HG02642 (cell line): ENCODE measurements around the gene NID2.

ENCODE experiments used
- ATAC-seq: cut with Tn5 transposase; IDR thresholded peaks from one replicate; pipeline ENCODE4 v1.9.1; 2021; ENCODE audit warnings: mild to moderate bottlenecking; ENCODE audit not compliant: unreplicated experiment, poor library complexity

The NID2 gene

DNA sequence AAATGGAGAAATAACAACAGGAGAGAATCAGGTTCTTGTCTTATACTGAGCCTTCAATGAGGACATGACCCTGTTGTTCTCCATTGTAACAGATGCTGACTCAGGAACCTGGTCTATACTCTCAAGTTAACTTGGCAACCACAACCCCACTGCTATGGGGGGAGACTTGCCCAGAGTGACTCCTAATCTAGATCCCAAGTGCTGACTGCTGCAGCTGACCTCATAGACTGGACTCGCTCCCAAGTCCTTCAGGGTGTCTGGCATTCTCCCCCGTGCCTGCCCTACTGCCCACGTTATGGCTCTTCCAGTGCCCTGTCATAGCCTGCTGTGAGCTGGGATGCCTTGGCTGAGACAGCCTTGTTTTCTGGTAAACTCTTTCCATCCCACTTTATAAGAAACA, 37.1 kb downstream of the NID2 start:
- no peak for ATAC-seq

DNA sequence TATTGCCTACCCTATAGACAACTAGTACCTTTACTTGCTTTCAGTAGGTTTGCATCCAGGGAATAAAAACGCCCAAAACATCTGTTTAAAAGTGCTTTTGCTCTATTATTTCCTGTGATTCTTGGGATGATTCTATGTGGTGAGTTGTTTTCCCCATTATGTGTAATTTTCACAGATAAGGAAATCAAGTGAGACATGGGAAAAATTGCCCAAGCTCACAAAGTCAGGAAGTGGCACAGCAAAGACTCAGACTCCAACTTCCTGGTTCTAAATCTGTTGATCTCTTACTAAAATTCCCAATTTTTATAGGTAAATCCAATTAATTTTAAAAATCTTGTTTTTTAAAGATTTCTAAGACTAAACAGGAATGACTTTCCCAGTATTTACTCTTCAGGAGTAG, 39.0 kb downstream of the NID2 start:
- no peak for ATAC-seq

DNA sequence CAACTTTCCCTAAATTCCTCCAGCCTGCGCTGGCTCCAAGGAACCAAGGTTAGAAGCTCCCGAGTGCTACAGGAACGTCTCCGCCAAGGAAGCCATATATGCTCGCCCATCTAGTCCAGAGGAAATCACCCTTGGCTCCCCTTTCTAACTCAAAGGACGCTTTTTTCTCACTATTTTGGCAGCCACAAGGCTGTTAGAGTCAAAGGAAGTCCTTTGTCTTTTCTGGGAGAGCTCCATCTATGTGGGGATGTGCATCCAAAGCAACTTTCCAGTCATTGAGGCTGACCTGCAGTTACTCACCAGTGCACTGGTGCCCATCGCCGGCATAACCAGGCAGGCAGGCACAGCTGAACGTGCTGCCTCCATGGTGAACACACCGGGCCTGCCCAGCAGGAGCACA, 42.0 kb downstream of the NID2 start:
- no peak for ATAC-seq

DNA sequence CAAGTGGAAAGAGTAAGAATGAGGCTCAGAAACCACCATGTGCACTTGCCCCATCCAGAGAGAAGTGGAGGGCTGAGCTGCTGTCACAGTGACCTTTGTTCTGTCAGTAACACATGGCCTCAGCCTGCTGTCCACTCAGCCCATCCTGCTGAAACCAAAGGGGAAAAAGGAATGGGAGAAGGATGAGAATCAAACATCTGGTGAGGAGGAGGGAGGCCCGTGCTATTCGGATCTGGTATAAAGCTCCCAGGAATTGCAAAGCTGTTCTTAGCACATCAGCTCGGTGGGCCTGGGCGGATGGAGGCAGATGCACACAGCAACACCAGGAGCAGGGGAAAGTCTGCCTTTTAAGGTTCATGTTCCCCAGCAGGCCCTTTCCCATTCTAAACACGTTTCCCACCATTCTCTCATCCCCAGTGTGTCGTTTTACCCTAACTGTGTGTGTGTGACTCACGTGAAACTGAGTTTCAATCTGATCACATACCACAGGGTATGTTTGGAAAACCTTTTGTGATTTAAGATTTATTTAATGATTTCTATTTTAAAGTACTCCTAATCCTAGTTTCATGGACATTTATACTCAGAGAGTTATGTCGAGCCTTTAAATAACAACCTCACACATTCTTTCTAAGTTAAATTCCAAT, 42.7 kb downstream of the NID2 start:
- ATAC-seq = no peak

DNA sequence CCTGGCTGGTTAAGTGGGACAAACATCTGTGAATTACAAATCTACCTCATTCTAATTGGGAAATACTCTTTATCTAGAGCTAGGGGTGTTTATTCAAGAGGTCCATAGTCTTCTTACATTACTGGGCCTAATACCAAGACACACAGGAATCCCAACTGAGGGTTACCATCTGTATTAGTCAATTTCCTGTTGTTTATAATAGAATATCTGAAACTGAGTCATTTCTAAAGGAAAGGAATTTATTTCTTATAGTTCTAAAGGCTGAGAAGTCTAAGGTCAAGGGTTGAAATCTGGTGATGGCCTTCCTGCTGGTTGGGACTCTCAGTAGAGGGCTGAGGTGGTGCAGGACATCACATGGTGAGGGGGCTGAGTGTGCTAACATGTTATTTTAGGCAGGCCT, 43.5 kb downstream of the NID2 start:
- no peak for ATAC-seq

DNA sequence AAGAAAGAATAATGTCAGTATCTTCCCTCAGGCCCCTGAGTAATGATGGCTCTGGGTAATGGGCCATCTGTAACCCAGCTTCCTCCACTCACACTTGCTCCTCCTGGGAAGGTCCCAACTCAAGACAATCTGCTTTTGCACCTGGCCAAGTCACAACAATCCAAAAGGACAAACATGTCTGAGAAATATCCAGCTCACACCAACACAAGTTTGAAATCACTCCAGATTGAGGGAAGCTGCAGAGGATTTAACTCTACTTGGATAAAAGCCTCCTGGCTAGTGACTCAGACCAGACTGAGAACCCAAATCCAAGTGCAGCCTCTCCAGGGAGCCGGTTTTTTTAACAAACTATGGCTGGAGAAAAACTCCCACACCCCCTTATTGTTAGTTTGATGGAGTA, 45.3 kb downstream of the NID2 start:
- no peak for ATAC-seq

DNA sequence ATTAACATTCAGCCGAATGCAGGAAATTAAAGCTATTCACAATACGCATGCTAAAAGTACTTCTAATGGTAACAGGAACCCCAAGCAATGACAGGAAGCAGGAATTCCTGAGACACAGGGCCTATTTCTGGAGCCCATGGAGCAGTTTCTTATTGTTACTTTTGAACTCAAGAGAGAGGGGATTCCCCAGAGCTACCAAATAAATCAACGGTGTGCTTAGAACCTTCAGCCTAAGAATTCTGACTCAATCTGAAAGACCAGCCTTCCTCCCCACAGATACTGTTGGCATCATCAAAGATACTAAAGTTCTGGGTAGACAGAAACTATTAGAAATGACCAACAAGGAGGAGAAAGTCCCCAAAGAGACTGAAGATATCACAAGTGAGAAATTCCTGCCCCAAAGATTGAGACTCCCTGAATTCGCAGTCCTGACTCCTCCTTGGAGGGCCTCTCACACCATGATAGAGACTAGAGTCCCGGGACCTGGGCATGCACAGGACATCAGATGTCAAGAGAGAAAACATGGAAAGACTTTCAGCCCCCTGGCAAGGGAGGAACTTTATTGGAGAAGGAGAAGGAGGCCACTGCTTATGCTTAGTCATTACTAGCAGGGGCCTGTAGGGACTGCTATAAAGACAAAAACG, 46.8 kb downstream of the NID2 start:
- ATAC-seq = peak; percentile 84

DNA sequence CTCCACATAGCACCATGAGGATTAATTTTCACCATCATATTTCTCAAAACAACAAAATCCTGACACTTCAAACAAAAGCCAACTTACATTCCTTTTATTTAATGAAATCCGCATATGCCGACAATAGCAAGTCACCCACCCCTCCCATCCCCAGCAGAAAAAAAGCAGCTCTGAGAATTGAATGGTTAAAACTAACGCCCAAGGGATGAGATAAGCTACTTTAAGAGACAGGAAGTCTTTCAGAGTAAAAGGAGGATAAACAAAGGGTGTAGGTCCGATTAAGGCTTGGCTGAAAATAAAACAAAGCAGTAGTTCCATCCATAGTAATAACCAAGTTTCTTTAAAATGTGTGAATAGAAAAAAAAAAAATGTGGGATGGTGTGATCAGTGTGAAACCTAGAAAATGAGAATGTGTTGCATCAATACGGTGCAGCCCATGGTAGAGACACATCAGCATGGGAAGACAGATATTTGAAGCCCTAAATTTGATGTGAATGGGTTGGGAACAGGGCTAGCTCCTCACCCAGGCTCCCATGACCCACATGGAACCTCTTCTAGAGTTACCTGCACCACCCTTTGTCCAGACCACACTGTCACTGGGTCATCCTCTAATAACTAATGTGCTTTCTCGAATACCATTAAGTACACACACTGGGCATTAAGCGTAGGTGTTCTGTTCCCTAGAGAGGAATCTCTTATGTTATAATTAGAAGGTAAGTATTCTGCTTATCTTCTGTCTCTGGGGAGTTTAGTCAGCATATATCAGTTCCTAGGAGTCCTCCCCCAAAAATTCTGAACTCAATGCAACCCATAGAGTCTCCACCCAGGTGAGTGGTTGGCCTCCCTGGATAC, 47.8 kb downstream of the NID2 start:
- ATAC-seq = no peak

DNA sequence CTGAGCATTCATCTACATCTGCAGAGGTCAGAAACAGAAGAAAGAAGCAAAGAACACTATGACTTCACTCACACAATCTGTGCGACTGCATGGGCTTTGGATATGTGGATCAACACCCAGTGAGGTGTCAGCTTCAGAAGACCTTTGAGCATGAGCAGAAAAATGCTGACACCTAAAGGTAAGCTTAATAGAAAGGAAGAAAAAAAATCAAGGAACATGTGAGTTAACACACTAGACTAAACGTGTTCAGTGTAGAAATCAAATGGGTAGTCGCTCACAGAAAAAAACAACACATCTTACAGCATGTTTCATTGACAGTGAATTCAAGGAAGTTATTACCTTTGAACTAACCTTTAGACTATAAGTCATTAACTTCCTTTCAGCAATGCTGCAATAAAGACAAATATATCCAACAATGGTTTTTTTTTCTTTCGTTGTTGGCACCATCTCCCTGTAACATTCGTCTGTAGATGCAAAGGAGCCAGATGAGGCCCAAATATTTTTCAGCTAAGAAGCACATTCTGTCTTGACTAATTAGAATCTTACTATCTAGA, 48.6 kb downstream of the NID2 start:
- ATAC-seq = no peak

DNA sequence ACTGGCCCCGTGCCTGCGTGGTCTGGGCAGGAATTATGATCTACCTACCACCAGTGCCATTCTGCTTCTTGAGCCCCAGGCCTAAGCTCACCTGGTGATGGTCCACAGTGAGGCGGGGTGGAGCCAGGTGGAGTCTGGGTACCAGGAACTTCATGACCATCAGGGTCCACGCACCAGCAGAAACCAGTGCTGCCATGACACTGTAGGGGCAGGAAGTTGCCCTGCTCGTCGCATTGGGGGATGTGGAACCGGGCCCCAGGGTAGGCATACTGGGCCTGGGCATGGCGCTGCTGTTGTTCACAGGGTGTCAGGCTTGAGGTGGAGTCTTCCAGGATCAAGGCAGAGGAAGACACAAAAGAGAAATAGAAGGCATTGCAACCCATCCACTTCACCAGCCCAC, 49.9 kb downstream of the NID2 start:
- ATAC-seq = no peak

DNA sequence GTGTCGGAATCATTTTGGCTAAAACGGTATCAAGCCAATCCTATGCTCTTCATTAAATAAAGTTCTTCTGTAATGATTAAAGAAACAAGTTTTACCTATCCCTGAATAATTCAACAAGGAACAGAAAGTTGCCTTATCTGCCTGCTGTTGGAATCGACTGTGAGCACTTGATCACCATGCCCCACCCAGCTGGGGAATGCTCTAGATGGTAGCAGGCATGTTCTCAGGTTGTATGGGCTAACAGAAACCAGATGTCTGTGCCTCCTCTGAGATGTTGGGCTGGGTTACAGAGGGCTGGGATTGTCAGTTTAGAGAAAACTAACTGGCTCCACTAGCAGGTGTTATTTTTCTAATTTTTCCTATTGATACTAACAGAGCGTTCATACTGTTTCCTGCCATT, 50.6 kb downstream of the NID2 start:
- ATAC-seq = no peak

DNA sequence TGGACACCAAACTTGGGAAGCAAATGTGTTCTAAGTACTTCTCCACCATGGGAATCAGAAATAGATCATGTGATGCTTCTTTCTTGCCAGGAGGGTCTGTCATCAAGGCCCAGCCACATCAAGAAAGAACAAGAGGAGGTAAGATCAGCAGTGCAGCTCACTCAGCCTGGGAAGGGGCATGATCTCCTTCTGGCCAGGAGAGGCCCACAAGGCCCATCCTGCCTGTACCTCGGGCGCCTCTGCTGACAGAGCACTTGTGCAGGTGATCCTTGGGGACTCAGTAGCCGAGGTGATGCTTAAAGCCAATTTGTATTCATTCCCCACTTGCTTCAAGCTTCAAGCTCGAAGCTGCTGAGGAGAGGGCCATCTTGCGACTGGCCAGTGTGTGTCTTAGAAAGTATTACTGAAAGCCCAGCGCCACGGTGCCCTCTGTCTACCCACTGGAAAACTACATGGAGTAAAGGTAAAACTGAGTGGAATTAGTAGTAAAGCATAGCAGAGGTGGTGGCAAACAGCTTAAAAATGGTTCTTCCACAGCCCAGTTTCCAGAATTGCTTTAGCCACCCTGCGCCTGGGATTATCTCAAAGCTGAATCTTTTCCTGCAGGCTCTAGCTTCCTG, 53.3 kb downstream of the NID2 start:
- no peak for ATAC-seq

DNA sequence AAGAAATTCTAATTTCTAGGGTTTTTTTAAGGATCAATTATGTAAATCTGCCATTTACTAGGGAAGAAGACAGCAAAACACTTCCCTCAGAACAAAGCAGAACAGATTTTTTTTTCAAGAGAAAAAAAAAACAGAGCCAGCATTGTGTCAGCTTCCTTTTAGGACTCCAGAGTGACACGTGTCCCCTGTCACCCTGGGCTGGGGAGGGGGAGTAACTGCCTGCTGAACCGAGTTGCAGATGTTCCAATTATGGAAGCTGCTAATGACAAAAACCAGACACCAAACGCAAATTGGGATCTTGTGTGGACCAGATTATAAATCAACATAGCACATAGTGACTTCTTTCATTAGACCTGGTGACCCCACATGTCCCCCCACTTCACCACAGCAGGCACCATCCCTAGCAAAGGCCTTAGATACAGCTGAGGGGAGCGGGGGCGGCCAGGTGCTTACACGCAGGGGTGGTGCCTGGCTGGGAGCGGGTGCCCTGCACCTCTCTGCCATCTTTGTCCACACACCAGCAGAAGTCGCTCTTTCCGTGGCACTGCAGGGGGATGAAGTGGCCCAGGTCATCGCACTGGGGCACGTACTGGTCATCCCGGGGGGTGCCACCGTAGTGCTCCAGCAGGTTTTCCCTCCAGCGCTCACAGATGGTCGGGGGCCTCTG, 54.1 kb downstream of the NID2 start:
- ATAC-seq = no peak

DNA sequence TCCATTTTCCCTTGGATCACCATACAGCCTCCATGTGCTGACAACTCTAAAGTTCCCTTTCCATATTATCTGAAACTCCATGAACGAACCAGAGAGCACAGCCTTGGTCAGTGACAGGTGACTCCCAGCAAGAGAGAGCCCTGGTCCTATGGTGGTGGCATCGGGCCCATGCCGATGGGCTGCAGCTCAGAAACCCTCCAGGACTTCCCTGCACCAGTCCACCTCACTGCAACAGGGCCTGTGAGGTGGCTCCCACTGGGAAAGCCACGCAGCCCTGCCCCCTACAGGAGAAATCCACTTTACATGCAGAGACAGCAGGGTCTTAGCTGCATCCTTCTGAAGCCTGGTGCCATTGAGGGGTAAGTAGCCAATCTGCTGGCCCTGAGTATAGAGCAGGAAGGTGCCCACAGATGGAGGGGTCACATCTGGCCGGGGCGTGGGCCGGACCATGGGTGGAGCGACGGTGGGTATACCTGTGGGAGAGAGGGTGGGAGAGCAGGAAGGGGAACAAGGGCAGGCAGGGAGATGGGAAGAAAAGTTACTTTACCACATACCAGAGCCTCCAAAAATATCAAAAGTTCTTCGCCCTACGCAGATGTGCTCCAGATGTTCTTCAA, 54.8 kb downstream of the NID2 start:
- ATAC-seq = no peak

DNA sequence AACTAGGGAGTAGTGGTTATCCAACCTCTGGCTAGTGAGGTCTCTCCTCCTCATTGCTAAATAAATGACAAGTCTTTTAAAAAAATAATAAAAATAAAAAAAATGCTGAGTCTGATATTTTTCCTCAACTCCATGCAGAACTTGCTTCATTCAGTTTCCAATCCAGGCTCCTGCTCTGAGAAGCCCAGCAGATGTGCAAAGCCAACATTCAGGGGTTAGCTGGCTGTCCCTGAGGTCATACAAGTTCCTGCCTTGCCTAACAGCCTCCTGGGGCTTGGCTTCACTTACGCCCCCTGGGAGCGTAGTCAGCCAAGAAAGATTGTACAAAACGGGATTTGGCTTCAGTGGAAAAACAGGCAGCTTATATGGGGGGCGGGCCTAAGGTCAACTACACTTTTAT, 56.2 kb downstream of the NID2 start:
- ATAC-seq = no peak

DNA sequence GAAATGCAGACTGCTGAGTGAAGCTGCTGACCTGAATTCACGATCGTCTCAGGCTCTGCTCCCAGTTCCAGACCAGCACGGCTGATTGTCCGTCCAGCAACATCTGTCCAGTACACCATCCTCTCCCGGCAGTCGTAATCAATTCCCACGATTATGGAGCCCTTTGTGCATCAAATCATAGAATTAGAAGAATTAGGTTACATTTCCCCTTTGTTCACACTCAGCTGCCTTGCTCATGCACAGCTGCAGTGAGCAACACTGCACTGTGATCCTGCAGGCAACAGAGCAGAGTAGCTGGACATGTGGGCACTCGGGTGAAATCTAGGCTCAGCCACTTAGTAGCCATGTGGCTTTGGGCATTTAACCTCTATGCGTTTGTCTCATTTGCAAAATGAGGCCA, 57.3 kb downstream of the NID2 start:
- no peak for ATAC-seq

DNA sequence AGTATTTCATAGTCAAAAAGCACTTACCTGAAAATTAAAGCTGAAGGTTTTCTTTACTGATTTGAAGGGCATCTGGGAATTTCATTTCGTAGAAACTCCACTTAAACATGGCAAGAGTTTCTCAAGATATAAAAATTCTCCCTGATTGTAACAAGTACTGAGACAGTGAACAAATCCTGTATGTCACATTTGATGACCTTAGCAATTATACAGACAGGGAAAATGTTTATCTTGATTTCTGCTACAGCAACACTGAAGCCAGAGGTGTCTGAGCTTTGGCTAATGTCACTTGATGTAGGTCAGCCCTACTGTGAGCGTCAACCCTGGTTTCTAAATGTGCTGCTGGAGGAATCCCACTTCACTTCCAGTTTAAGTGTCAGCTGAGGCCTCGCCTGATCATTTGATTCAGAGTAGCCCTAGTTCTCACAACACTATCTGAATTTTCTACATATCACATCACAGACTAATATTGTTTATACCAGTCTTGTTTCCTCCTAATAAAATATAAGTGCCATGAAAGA, 58.6 kb downstream of the NID2 start:
- no peak for ATAC-seq

DNA sequence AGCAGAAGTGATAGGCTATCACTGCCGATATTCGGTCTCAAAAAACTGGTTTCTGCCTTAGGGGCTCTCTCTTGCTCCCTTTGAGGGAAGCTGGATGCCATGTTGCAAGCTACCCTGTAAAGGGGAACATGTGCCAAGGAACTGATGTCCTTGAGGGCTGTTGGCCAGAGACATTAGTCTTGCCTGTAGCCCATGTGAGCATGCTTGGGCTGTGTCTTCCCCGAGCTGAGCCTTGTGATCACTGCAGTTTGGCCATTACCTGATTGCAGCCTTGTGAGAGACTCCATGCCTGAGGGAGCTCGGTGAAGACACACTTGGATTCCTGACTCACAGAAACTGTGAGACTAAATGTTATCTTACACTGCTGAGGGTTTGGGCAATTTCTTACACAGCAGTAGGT, 60.7 kb downstream of the NID2 start:
- ATAC-seq = no peak

DNA sequence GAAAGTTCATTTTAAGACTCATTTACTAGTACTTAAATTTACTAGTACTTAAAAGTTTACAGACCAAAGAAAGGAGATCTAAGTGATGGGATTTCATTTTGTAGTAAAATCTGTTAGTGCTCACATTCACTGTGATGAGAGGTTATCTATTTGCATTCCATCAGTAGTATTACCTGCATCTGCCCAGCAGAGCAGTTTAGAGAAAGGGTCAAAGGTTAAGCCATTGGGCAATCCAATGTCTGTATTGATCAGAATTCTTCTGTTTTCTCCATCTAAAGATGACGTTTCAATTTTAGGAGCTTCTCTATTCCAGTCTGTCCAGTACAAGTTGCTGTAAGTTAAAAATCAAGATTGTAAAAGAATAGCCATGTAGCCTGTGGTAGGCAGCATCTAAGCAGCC, 61.2 kb downstream of the NID2 start:
- ATAC-seq = no peak

DNA sequence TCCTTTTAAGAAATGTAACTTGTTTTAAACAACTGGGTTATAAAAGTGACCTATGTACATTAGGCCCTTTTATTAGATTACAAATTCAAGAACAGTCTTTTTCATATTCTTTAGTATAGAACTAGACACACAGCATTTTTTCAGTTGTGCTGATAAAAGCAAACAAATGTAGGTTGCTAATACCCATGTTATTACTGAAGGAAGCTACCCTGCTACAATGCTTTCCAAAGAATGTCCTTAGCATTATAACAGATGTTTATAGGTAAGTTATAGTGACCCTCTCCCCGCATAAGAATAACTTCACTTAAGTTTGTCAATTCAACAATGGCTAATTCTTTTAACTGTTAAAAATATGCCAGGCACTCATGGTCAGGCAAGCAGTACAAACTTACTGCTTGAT, 61.6 kb downstream of the NID2 start:
- no peak for ATAC-seq
